Left forelimb (tissue), 1 donor: ENCODE data around the gene WNT9A.

Experiments
- DNase-seq: peaks from one replicate; pipeline ENCODE4 v3.0.0-alpha.2; 2018; ENCODE audit warnings: low spot score

Gene WNT9A

DNA sequence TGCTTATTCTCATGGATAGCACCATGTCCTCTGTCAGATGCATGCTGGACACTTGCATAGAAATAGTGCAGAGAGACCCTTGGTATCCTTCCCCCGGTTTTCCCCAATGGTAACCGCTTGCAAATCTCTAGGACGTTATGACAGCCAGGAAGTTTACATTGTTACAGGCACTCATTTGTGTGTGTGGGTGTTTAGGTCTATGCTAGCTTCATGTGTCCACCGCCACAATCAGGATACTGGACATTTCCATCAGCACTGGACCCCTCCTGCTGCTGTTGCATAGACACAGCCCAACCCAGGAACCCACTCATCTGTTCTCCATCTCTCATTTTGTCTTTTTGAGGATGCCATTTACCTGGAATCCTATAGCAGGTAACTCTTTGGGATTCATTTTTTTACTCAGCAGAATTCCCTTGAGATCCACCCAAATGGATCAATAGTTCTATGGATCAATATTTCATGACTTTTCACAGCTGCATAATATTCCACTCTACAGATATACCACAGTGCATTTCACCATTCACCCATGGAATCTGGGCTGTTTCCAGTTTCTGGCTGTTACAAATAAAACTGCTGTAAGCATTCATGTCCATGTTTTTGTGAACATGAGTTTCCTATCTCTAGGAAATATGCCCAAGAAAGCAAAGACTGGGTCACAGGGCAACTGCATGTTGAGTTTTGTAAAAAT lies 6.6 kb upstream of the WNT9A start:
- no peak for DNase-seq

DNA sequence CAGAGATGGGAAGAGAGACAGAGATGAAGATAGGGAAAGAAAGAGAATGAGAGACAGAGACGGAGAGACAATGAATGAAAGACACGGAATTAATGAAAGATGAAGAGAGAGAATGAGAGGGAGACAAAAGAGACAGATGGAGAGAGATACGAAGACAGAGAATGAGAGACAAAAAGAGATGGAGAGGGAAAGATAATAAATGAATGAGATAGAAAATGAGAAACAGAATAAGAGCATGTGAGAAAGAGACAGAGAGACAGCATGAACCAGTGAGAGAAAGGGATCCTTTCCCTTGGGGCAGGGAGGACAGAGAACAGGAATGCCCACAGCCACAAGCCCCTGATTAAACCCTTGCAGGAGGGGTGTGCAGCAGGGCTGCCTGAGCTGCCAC lies 5.3 kb upstream of the WNT9A start:
- DNase-seq: no peak

DNA sequence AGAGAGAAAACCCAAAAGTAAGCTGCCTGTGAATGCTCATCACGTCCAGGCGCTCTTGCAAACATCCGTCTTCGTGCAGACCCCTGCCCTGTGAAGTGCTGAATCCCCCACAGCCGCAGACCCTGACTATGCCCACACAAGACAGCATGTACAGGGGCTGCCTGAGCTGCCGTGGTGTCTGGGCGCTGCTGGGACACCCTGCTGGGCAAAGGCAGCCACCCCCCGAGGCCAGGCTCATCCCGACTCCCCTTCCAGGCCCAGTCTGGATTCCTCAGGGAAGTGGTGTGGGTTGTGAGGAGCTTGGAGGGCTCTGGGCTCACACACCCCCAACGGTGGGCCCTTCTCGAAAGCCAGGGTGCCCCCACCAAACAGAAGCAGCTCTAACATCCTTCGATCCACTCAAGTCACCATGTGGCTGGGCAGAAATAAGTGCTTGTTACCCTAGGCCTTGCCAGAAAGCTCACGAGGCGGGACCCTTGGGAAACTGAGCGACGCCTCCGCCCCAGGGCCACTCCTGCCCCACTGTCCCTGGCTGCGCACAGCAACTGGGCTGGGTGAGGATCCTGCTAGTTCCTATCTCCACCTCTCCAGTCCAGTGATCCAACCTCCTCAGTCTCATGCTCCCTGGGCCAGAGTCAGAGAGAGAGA lies 4.8 kb upstream of the WNT9A start:
- DNase-seq: no peak

DNA sequence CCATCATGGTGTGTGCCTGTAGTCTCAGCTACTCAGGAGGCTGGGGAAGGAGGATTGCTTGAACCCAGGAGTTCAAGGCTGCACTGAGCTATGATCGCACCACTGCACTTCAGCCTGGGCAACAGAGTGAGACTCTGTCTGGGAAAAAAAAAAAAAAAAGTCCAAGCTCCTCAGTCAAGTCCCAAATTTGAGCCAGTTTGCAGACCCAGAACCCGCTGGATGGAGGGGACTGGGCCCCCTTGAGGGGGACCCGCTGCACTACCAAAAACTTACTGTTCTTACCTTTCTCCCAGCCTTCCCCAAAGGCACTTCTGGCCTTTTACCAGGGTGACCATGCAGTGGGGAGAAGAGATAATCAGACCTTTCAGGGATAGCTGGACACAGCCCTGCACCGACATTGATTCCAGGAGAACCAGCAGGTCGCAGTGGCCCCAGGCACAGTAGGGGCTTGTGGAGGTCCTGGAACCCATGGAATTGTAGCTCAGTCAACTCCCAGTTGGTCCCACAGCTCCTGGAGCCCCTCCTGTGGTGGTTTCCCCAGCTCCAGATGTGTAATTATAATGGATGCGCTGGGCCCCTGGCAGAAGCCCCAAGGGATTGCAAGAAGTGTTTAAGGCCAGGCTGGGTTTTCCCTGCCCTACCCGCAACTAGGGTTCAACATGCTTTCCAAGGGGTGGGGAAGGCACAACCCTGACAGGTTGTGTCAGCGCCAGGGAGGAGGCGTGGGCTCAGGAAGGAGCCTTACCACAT lies 4.1 kb upstream of the WNT9A start:
- no peak for DNase-seq

DNA sequence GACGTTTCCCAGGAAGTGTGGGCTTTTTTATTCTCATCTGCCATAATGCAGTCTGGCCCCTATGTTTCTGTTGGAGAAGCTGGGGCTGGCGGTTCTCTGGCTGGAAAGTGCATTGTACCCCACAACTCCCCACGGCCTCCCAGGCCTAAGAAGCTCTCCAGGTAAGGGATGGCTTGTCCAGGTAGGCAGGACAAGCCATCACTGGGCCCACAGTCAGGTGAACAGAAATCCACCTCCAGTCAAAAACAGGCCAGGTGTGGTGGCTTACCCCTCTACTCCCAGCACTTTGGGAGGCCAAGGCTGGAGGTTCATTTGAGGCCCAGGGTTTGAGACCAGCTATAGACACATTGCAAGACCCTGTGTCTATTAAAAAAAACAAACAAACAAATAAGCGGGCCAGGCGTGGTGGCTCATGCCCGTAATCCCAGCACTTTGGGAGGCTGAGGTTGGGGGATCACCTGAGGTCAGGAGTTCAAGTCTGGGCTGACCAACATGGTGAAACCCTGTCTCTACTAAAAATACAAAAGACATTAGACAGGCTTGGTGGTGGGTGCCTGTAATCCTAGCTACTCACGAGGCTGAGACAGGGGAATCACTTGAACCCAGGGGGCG lies 3.1 kb upstream of the WNT9A start:
- peak; percentile 51 for DNase-seq

DNA sequence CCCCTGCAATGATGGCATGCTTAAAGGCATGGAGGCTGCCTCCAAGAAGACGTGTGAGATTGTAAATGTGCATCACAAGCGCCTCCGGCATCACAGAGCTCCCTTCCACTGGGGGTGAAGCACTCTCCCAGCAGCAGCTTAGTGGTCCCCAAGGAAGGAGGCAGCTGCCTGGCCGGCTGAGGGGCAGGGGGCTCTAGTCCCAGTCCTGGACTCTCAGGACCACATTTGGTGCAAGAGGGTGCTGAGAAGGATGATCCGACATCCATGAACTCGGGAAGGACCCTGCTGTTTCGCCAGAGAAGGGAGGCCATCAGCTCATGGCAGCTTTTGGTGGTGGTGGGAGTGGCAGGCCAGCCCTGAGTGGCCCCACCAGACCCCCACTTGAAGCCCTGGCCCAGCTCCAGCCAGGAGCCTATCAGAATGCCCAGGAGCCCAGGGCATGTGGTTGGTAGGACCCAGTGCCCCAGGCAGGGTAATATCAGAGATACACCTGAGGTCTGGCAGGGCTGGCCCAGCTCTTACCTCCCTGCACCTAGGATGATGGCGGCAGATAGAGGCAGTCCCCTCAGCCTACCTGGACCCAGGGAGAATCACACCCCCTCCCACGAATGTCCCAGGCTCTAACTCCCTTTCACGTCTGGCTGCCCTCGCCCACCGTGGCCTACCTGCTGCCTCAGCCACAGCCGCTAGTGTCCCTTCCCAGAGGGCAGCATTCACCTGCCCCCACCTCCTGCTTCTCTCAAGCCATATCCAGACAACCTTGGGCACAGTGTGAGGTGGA lies 2.4 kb upstream of the WNT9A start:
- DNase-seq: no peak

DNA sequence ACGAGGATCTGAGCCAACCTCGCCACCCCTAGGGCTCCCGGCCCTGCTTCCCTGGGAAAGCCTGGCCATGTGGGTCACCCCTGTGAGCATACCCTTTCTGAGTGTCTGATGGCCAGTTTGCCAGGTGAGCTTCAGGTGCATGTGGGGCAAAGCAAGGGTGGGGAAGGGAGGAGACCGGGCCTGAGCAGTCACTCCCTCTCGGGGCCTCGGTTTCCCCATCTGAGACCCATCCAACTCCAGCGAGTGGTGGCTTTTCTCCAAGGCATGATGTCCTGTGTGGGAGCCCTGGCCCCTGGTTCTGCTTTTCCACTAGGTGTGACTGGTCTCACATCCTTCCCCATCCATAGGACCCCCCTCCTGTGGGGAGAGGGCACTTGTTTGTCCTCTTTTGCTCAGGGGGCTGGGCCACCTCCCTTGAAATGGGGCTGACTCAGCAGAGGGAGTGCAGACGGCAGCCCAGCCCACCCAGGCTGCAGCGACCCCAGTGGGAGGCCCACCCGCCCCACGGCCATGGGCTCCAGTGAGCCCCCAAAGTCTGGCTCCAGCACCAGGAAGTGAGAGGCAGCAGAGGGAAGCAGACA lies 1.7 kb upstream of the WNT9A start:
- DNase-seq: no peak

DNA sequence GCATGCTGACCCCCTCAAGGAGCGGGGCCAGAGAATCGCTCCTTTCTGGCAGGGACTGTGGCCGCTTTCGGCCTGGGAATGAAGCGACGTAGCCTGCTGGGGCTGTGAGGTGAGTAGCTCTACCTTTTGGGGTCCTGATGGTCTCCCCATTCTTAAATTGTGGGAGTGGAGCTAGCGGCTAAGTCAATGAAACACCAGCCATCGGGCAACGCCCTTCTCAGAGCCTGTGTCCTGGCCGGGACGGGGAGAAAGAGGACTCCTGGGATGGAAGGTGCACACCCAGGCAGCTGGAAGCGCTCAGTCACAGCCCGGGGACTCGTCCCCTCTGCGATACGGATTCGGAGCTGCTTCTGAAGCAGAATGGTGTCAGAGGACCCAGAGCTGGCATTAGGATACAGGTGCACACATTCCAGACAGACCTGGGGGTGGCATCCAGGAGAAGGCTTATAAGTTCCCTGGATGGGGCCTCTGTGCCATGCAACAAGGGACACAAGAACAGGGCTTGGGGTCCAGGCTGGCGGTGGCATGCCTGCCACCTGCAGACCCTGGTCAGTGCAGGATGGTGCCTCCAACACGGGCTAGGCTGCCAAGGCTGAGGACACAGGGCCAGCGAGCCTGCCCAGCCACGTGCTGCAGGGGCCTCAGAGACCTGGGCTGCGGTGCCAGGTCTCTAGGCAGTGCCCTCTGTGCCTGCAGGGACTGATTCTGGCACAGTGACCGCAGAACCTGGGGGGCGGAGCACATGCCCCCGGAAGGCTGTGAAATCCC lies 945 bp upstream of the WNT9A start:
- DNase-seq: peak; percentile 47

DNA sequence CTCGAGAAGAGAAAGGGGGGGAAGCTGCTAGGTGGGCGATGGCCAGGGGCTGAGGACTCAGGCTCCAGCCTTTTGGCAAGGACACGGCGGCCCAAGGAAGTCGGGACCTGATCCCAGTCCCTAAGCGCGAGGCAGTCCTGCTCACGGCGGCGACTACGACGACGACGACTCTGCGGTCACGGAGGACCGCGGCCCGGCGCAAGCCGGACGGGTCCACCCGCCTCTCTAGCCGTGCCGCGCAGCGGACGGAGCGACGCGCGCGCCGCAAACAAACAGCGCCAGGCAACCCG lies 401 bp downstream of the WNT9A start:
- no peak for DNase-seq

DNA sequence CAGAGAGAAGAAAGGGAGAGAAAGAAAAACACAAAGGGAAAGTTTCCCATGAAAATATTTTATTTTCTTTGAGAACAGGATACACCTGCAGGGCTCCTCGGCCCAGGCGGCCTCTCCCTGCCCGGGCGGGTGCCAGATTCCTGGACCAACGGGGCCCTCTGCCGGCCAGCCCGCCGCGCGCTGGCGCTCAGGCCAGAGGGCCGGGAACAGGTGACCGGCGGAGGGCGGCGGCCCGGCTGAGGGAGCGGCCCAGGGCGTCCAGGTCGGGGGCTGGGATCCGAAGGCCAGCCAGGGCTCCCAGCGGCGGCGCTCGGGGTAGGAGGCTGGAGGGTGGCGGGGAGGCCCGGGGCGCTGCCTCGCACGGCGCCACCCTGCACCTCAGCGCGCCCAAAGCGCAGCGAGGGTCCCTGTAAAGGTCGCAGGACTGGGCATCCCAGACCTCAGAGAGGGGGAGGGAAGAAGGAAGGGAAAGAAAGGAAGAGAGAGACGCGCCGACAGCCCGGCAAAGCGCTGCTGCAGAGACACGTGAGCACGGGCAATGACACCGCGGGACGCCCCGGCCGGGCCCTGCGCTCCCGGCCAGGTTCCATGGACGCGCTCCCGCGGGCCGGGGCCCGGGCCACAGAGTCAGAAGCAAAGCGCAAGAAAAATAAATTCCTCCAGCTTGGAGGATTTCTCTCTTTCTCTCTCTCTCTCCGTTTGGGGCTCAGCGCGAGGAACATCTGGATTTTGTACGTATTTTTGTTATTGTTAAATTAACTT lies 927 bp downstream of the WNT9A start:
- peak; percentile 86 for DNase-seq

DNA sequence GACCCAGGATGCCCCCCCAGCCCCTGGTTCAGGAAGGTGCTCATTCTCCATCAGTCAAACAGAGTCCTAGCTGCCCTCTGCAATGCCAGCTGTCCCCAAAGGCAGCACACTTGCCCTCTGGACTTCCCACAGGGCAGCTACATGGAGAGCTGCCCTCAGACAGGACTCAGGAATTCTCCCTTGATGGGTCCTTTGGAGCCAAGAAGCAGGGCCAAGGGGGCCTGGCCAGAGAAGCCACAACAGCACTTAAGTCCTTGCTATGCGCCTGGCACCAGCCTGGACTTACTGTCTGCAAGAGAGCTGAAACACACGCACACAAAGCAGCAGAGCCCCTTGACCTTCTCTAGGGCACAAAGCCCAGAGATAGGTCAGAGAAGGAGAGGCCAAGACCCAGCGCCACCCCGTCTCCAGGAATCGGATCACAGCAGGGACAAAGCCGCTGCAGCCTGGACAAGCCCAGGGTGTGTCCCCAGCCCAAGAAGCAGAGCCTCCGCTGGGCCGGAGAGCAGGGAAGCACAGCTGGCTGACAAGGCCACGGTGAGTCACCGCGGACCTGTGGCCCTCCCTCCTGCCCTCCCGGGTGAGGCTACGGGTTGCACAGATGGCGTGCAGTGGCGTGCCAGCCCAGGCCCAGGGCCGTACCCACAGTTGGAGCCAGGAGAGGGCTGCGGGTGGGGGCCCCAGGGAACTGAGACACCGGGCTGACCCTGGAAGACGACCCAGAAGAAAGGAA lies 1.7 kb downstream of the WNT9A start:
- peak; percentile 77 for DNase-seq

DNA sequence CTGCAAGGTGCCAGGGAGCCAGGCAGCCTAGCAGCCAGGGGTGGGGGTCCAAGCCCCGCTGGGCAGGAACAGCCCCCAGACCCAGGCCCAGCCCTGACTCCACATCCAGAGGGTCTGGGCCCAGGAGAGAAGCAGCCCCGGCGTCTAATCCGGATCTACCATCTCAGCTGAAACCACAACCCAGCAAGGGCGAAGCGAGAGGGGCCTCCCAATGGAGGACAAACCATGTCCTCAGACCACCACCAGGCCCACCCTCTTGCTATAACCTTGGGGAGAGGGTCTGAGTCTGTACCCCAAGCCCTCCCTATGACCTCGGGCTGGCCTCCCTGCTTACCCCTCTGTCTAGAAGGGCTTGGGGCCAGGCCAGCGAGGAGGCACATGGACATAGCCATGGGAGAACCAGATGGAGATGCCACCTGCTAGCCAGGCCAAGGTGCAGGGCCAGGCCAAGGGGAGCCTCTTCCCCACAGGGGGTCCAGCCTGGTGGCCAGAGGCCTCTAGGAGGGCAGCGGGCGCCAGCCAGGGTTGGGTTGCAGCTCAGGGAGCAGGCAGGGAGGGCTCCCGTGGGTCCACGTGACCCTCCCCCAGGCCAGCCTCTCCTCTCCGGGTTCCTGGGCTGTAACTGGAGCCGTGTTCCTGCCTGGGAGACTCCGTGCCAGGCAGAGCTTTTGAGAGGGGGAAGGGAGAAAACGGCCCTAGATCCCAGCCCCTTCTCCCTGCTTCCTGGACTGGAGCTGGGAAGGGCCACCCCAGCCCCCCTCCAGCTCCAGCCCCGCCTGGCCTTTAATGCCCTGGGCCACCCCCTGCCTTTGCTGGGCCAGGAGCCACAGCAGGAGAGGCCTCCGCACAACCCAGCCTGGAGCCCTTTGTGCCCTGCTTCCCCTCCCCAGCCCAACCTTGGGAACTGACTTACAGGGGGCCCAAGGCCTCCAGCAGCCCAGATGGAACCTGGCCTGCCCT lies 2.5 kb downstream of the WNT9A start:
- DNase-seq: peak; percentile 61

DNA sequence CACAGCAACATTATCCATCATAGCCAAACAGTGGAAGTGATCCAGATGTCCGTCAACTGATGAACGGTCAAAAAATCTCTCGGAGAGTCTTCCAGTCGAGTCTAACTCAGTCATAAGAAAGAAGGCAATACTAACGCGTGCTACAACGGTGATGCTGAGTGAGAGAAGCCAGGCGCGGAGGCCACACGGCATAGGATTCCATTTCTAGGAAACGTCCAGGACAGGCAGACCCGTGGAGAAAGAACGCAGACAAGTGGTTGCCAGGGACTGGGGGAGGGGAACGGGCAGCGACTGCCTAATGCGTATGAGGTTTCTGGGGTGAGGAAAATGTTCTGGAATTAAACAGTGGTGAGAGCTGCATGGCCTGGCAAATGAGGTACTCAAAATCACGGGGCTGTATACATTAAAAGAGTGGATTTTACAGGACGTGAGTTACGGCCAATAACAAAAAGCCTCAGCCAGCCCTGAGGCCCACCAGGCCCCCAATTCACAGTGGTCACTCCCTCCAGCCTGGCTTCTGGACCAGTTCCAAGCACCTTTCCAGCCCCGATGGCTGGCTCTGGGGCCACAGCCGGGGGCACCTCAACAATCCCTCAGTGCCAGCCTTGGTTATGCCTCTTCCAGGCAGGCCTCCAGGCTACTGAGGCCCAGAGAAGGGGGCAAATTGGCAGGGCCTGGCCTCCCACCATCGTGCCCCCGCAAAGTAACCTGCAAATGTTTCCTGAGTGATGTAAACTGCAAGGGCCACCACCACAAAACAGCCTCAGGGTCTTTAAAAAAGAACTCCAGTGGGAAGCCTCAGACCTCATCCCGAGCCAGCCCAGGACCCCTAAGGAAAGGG lies 3.4 kb downstream of the WNT9A start:
- peak; percentile 69 for DNase-seq

DNA sequence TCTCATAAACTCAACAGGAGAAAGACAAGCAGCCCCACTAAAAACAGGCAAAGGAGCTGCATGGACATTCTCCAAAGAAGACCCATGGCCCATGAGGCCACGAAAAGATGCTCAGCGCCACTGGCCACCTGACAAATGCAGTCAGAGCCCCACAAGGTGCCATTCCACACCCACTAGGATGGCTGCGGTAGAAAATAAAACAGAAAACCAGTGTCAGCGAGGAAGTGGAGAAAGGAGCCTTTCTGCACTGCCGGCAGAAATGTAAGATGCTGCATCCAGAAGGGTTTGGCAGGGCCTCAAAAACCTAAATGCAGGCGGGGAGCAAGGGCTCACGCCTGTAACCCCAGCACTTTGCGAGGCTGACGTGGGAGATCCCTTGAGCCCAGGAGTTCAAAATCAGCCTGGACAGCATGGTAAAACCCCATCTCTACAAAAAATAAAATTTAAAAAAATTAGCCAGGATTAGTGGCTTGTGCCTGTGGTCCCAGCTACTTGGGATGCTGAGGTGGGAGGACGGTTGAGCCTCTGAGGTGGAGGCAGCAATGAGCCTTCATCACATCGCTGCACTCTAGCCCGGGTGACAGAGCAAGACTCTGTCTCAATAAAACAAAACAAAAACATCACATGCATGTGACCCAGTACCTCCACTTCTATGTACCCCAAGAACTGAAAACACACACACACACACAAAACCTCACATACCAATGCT lies 4.2 kb downstream of the WNT9A start:
- DNase-seq: peak; percentile 59

DNA sequence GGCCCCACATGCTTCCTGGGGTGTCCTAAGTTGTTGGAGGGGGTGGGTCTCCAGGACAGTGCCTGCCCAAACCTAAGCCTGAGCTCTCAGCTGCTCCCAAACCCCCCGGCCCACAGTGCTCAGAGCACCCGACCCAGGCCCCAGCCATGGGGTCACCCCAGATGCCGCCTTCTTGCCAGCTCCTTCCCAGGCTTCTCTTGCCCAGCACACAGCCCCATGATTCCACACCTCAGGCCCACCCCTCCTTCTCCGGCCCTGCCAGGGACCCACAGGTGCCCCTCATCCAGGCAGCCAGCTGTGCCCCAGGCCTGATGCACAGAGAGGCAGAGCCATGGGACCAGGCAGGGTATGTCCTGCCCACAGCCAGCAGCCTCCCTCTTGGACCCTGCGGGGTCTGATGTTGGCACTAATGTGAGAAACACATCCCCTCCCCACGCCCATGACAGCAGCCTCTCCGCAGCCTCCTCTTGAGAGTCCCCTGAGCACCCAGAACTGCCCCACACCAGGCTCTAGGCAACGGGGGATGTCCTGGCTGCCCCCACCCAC lies 4.9 kb downstream of the WNT9A start:
- DNase-seq: peak; percentile 62

DNA sequence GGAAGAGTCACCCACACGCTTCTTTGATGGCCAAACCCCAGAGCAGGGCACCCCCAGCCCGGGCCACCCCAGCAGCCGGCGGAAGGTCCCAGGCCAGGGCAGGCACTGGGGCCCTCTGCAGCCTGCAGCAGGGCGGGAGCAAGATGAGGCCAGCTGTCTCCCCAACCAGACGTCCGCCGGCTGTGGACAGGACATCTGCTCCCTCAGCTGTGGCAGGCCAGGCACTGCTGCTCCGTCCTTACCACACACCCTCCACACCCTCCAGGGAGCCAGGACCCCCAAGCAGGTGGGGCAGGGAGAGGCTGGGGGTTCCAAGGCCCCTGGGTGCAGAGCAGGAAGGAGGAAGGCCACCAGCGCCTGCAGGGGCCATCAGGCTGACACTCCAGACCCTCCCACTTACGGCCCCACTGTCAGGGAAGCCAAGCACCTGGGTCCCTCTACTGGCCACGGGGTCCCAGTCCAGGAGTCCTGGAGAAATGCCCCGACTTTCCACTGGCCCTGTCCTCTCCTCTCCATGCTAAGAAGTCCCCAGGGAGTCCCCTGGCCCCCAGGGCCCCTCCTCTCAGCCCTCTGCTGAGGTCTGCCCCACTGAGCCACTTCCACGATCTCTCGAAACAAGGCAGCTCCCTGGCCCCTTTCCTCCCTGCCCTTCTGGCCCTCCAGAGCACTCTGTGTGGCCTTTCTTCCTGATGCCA lies 5.6 kb downstream of the WNT9A start:
- peak; percentile 75 for DNase-seq
